Breast epithelium (tissue), 3 donors: ENCODE results near the gene PARK7.

Experiments
- POLR2A ChIP-seq: fragments of 450-650 bp; IDR thresholded peaks from one replicate; pipeline ENCODE4 v1.6.1; 2016; ENCODE audit warnings: antibody characterized with exemption, mild to moderate bottlenecking, moderate library complexity
- POLR2AphosphoS5 ChIP-seq, 3 donors: sonication (generic); formaldehyde crosslinking; IDR thresholded peaks; one replicate each; pipeline ENCODE4 v1.6.1; 2017; ENCODE audit warnings: antibody characterized with exemption in 3 of 3
- TF ChIP-seq, protein P1 (sequence below), 3 donors: fragments of 450-650 bp; IDR thresholded peaks; one replicate each; pipeline ENCODE4 v1.5.1; 2016 to 2017; ENCODE audit warnings: antibody characterized with exemption in 3 of 3, mild to moderate bottlenecking in 3 of 3, moderate library complexity in 3 of 3

DNA sequence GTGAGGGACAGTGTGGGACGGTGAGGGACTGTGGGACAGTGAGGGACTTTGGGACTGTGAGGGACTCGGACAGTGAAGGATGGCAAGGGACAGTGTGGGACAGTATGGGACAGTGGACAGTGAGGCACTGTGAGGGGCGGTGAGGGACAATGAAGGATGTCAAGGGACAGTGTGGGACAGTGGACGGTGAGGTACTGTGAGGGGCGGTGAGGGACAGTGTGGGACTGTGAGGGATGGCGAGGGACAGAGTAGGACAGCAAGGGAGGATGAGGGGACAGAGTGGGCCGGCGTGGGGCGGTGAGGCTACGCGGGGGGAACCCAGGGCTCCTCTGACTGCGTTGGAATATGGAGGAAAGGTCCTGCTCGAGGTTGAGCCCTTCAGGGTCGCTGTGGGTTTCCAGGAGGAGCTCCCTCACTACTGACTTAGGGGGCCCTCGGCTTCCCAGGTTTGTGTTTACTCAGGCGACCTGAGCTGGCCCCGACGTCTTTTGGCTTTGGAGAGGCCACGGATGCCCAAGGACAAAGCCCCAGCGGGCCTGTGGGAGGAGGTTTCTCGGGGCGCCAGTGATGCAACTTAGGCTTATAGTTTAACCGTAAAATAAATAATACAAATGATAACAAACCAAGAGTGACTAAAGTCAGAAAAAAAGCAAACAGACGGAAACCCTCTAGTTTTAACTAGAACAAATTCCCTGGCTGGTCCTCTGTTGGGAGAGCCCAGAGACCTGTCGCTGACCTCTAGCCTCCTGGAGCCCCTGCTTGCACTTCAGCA, 65.7 kb downstream of the PARK7 start:
- TF ChIP-seq, protein P1, sequence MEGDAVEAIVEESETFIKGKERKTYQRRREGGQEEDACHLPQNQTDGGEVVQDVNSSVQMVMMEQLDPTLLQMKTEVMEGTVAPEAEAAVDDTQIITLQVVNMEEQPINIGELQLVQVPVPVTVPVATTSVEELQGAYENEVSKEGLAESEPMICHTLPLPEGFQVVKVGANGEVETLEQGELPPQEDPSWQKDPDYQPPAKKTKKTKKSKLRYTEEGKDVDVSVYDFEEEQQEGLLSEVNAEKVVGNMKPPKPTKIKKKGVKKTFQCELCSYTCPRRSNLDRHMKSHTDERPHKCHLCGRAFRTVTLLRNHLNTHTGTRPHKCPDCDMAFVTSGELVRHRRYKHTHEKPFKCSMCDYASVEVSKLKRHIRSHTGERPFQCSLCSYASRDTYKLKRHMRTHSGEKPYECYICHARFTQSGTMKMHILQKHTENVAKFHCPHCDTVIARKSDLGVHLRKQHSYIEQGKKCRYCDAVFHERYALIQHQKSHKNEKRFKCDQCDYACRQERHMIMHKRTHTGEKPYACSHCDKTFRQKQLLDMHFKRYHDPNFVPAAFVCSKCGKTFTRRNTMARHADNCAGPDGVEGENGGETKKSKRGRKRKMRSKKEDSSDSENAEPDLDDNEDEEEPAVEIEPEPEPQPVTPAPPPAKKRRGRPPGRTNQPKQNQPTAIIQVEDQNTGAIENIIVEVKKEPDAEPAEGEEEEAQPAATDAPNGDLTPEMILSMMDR (IDR thresholded peaks at IDR 0.05): no peak
- no peak for TF ChIP-seq POLR2A
- no peak for TF ChIP-seq POLR2AphosphoS5 (IDR thresholded peaks at IDR 0.05)
